H1 (cell line): ENCODE data around the gene SLCO2A1. TPM values are rescaled to one million over a fixed set of nuclear protein-coding genes. Genes with fewer than 3 reads are reported as not detected.

Experiments used
- CTCF ChIA-PET: fragments of 300-600 bp; sonication (Branson Sonifier 250); formaldehyde crosslinking; loops from one replicate; lab custom pipeline; 2021; ENCODE audit not compliant: partially characterized antibody; lab: Charles Lee
- POLR2A ChIA-PET: fragments of 300-600 bp; sonication (Branson Sonifier 250); formaldehyde crosslinking; loops from one replicate; lab custom pipeline; 2021; ENCODE audit warnings: inconsistent platforms; ENCODE audit not compliant: partially characterized antibody; lab: Charles Lee
- DNase-seq, 2 experiments: peaks; one replicate each; pipeline versions ENCODE4 v3.0.0 to v3.0.0-alpha.2; 2010 to 2022; ENCODE audit warnings: low spot score in 2 of 2, low read depth in 1 of 2, mixed read lengths in 1 of 2
- FAIRE-seq: peaks from 2 replicates; lab custom pipeline; 2011; peaks lifted over from hg19 to GRCh38; lab: Jason Lieb, UNC
- H2AFZ ChIP-seq: 2 replicates; pipeline ENCODE4 v1.8.1; 2012; ENCODE audit warnings: low read length, inconsistent platforms
- H2AK5ac ChIP-seq: 2 replicates; pipeline ENCODE4 v1.6.1; 2013; ENCODE audit warnings: low read depth, low read length
- H2BK120ac ChIP-seq: replicated peaks from 2 replicates; pipeline ENCODE3; 2013; ENCODE audit warnings: low read depth, low read length, inconsistent platforms
- H2BK12ac ChIP-seq: 2 replicates; pipeline ENCODE4 v1.6.1; 2013; ENCODE audit warnings: low read depth, low read length
- H2BK15ac ChIP-seq: 2 replicates; pipeline ENCODE4 v1.6.1; 2013; ENCODE audit warnings: low read length
- H2BK20ac ChIP-seq: 2 replicates; pipeline ENCODE4 v1.6.1; 2013; ENCODE audit warnings: low read length
- H2BK5ac ChIP-seq: 2 replicates; pipeline ENCODE4 v1.6.1; 2013; ENCODE audit warnings: low read depth, low read length
- H3K14ac ChIP-seq: 2 replicates; pipeline ENCODE4 v1.6.1; 2013; ENCODE audit warnings: inconsistent platforms; ENCODE audit not compliant: insufficient read length
- H3K18ac ChIP-seq: 2 replicates; pipeline ENCODE4 v1.6.1; 2013; ENCODE audit warnings: low read length; ENCODE audit errors: extremely low read depth
- H3K23ac ChIP-seq: 2 replicates; pipeline ENCODE4 v1.6.1; 2013; ENCODE audit warnings: inconsistent platforms; ENCODE audit not compliant: insufficient read length
- H3K23me2 ChIP-seq: 2 replicates; pipeline ENCODE4 v1.6.1; 2013; ENCODE audit warnings: low read depth, low read length
- H3K27ac ChIP-seq: 2 replicates; pipeline ENCODE4 v1.6.1; 2011; ENCODE audit warnings: low read depth, low read length, inconsistent platforms
- H3K27me3 ChIP-seq, 4 experiments: replicated peaks in 1 of 4; 1 replicate in 1 of 4; 2 replicates in 3 of 4; pipeline versions ENCODE4 v1.6.1 to v1.8.1; 2011 to 2013; ENCODE audit warnings: low read length in 3 of 4, mild to moderate bottlenecking in 3 of 4, inconsistent platforms in 2 of 4, mixed read lengths in 2 of 4, moderate library complexity in 1 of 4; ENCODE audit not compliant: control insufficient read depth in 3 of 4, insufficient read depth in 3 of 4; ENCODE audit errors: extremely low read depth in 1 of 4
- H3K36me3 ChIP-seq, 4 experiments: 2 replicates each; pipeline versions ENCODE4 v1.6.1 to v1.8.1; 2011 to 2013; ENCODE audit warnings: mild to moderate bottlenecking in 4 of 4, low read length in 3 of 4, moderate library complexity in 2 of 4, control low read depth in 1 of 4, inconsistent platforms in 1 of 4; ENCODE audit not compliant: insufficient read depth in 4 of 4, control insufficient read depth in 2 of 4
- H3K4ac ChIP-seq: replicated peaks from 2 replicates; pipeline ENCODE3; 2013; ENCODE audit warnings: low read length, low read depth, mixed read lengths, inconsistent platforms; ENCODE audit not compliant: insufficient read length
- H3K4me1 ChIP-seq, 4 experiments: replicated peaks in 1 of 4; 1 replicate in 1 of 4; 2 replicates in 3 of 4; pipeline versions ENCODE4 v1.6.1 to v1.8.1; 2011 to 2013; ENCODE audit warnings: low read length in 3 of 4, inconsistent platforms in 2 of 4, mixed read lengths in 1 of 4; ENCODE audit not compliant: insufficient read depth in 4 of 4, control insufficient read depth in 3 of 4
- H3K4me2 ChIP-seq, 2 experiments: 2 replicates each; pipeline versions ENCODE4 v1.6.1 to v1.8.1; 2011 to 2013; ENCODE audit warnings: low read depth in 2 of 2, low read length in 2 of 2, control low read depth in 1 of 2, inconsistent platforms in 1 of 2, mild to moderate bottlenecking in 1 of 2; ENCODE audit not compliant: insufficient read depth in 1 of 2
- H3K4me3 ChIP-seq, 4 experiments: fragments of 200-600, 300-600 bp in 1 of 4; sonication (generic), shearing (Covaris generic), sonication (Bioruptor Twin) in 1 of 4; 2 replicates each; pipeline versions ENCODE4 v1.5.1 to v1.8.1; 2011 to 2016; ENCODE audit warnings: low read length in 4 of 4, low read depth in 3 of 4, control low read depth in 2 of 4, inconsistent platforms in 2 of 4, mild to moderate bottlenecking in 2 of 4, mixed read lengths in 1 of 4, moderate library complexity in 1 of 4; ENCODE audit not compliant: insufficient read depth in 2 of 4; ENCODE audit errors: extremely low read depth in 1 of 4
- H3K56ac ChIP-seq: replicated peaks from 2 replicates; pipeline ENCODE3; 2013; ENCODE audit warnings: low read depth, mild to moderate bottlenecking, mixed read lengths, low read length, inconsistent platforms; ENCODE audit not compliant: insufficient read length
- H3K79me1 ChIP-seq: 2 replicates; pipeline ENCODE4 v1.6.1; 2013; ENCODE audit warnings: low read depth, low read length, control low read depth
- H3K79me2 ChIP-seq, 2 experiments: 2 replicates each; pipeline versions ENCODE4 v1.6.1 to v1.8.1; 2012 to 2013; ENCODE audit warnings: low read length in 2 of 2, mild to moderate bottlenecking in 2 of 2, inconsistent platforms in 1 of 2; ENCODE audit not compliant: insufficient read depth in 2 of 2, control insufficient read depth in 1 of 2
- H3K9ac ChIP-seq, 4 experiments: replicated peaks in 1 of 4; 1 replicate in 1 of 4; 2 replicates in 3 of 4; pipeline versions ENCODE4 v1.6.1 to v1.8.1; 2011 to 2013; ENCODE audit warnings: low read depth in 3 of 4, low read length in 3 of 4, control low read depth in 2 of 4, mild to moderate bottlenecking in 2 of 4, moderate library complexity in 2 of 4, inconsistent platforms in 1 of 4; ENCODE audit errors: extremely low read depth in 1 of 4
- H3K9me3 ChIP-seq, 2 experiments: 2 replicates each; pipeline versions ENCODE4 v1.6.1 to v1.8.1; 2012 to 2013; ENCODE audit warnings: mild to moderate bottlenecking in 2 of 2, moderate library complexity in 2 of 2, control low read depth in 1 of 2, inconsistent platforms in 1 of 2, low read depth in 1 of 2, low read length in 1 of 2, mixed read lengths in 1 of 2; ENCODE audit not compliant: insufficient read depth in 2 of 2
- H4K20me1 ChIP-seq, 2 experiments: replicated peaks in 1 of 2; 2 replicates each; pipeline versions ENCODE3 to v1.8.1; 2011 to 2013; ENCODE audit warnings: inconsistent platforms in 2 of 2, low read length in 2 of 2, mild to moderate bottlenecking in 1 of 2; ENCODE audit not compliant: insufficient read depth in 2 of 2, control insufficient read depth in 1 of 2
- H4K5ac ChIP-seq: 2 replicates; pipeline ENCODE4 v1.6.1; 2013; ENCODE audit warnings: low read length, low read depth, mixed read lengths, inconsistent platforms; ENCODE audit not compliant: insufficient read length
- H4K8ac ChIP-seq: 2 replicates; pipeline ENCODE4 v1.8.0; 2013; ENCODE audit warnings: mild to moderate bottlenecking, moderate library complexity, low read length, inconsistent platforms; ENCODE audit not compliant: insufficient read depth; ENCODE audit errors: extremely low read depth
- H4K91ac ChIP-seq: replicated peaks from 2 replicates; pipeline ENCODE3; 2013; ENCODE audit warnings: low read length, mixed read lengths, inconsistent platforms; ENCODE audit not compliant: insufficient read length
- CEBPB ChIP-seq: IDR thresholded peaks from 2 replicates; pipeline ENCODE4 v1.6.1; 2012; ENCODE audit warnings: low read depth, low read length
- CHD2 ChIP-seq: IDR thresholded peaks from 2 replicates; pipeline ENCODE4 v1.6.1; 2012; ENCODE audit warnings: low read length, improper control_type of control experiment
- CREB1 ChIP-seq: IDR thresholded peaks from 2 replicates; pipeline ENCODE4 v1.6.1; 2012; ENCODE audit warnings: inconsistent platforms
- E2F6 ChIP-seq: IDR thresholded peaks from 2 replicates; pipeline ENCODE4 v1.6.1; 2012; ENCODE audit warnings: inconsistent platforms
- EP300 ChIP-seq, 2 experiments: IDR thresholded peaks; 1 replicate in 1 of 2; 2 replicates in 1 of 2; pipeline ENCODE4 v1.6.1; 2011 to 2012; ENCODE audit warnings: low read depth in 2 of 2, low read length in 2 of 2, mild to moderate bottlenecking in 2 of 2, borderline replicate concordance in 1 of 2, inconsistent platforms in 1 of 2, moderate library complexity in 1 of 2
- EZH2 ChIP-seq: fragments of 200-600 bp; sonication (generic); IDR thresholded peaks from 2 replicates; pipeline ENCODE4 v1.7.1; 2012; ENCODE audit warnings: low read depth, mild to moderate bottlenecking, moderate library complexity, low read length, inconsistent platforms; ENCODE audit not compliant: severe bottlenecking
- MAFK ChIP-seq: IDR thresholded peaks from 2 replicates; pipeline ENCODE4 v1.6.1; 2012; ENCODE audit warnings: low read depth, mild to moderate bottlenecking, improper control_type of control experiment, low read length
- NANOG ChIP-seq: IDR thresholded peaks from 2 replicates; pipeline ENCODE4 v1.6.1; 2011; ENCODE audit warnings: low read length, low read depth, mild to moderate bottlenecking, inconsistent platforms; ENCODE audit not compliant: insufficient read depth, poor library complexity, severe bottlenecking
- SIN3A ChIP-seq, 2 experiments: IDR thresholded peaks in 1 of 2; conservative IDR thresholded peaks in 1 of 2; 2 replicates each; pipeline ENCODE4 v1.6.1; 2011 to 2012; ENCODE audit warnings: low read length in 2 of 2, improper control_type of control experiment in 1 of 2, low read depth in 1 of 2, mild to moderate bottlenecking in 1 of 2
- SRF ChIP-seq: IDR thresholded peaks from 2 replicates; pipeline ENCODE4 v1.6.1; 2011; ENCODE audit warnings: mild to moderate bottlenecking, low read depth, low read length, moderate library complexity
- TCF12 ChIP-seq: IDR thresholded peaks from 2 replicates; pipeline ENCODE4 v1.6.1; 2011; ENCODE audit warnings: low read depth, mild to moderate bottlenecking, low read length
- WGBS, 2 experiments: shearing (Covaris generic) in 1 of 2; methylation state at CpG; one replicate each; pipeline versions ENCODE4 v1.1.6 to v1.1.7; 2013 to 2015; ENCODE audit warnings: low lambda C conversion rate in 2 of 2, mixed read lengths in 2 of 2, inconsistent platforms in 1 of 2, low coverage in 1 of 2, missing lambda C conversion rate in 1 of 2; ENCODE audit not compliant: insufficient replicate concordance in 2 of 2, insufficient coverage in 1 of 2, insufficient read length in 1 of 2; ENCODE audit errors: extremely low coverage in 1 of 2, missing lambda C conversion rate in 1 of 2; 5-methylcytosine and 5-hydroxymethylcytosine counted together
- polyA plus RNA-seq, 7 experiments: library from polyadenylated mRNA; depleted of rRNA in 3 of 7; stranded (reverse) in 5 of 7; unstranded in 2 of 7; fragments of >200 nt in 5 of 7; fragments of 200-250 nt in 2 of 7; gene quantifications; 1 replicate in 5 of 7; 2 replicates in 1 of 7; 4 replicates in 1 of 7; pipeline versions ENCODE4 v1.2.1 to v1.2.3, GENCODE V29; 2011 to 2013; ENCODE audit warnings: missing spikeins in 2 of 7, mixed read lengths in 2 of 7
- total RNA-seq: library from RNA; stranded (reverse); fragmentation: NEBNext Ultra II Directional; extraction: Animal tissue kit (Norgen Biotek cat#: 25700); gene quantifications from 2 replicates; pipeline ENCODE4 v1.2.1, GENCODE V29; 2021
- TF ChIP-seq, protein P1 (sequence below): IDR thresholded peaks from 2 replicates; pipeline ENCODE4 v1.6.1; 2012; ENCODE audit warnings: low read length, inconsistent platforms

Gene SLCO2A1
- total and polyA plus RNA-seq, 2 of the 8 experiments (the other 6 are each of a cell fraction or from before 2014, with no cell fraction given), result 1.1 to 2.3 TPM

- CTCF ChIA-PET, result interaction anchor here (1.3 to 1.6 kb wide), 2 partner anchors 127 to 156 kb away, joined by 3 to 6 read pairs; no protein-coding TSS in a partner anchor
- Histone ChIP-seq H3K18ac (no peak overlapping the region), H4K5ac (no peak overlapping the region)
- TF ChIP-seq EP300 (IDR thresholded peaks at IDR 0.05; ENCODE audit: borderline replicate concordance in 1 of 2, low read depth in 2 of 2, low read length in 2 of 2) (no peak), MAFK (no peak), SIN3A (conservative IDR thresholded peaks at IDR 0.05 in 1 of 2, IDR thresholded peaks at IDR 0.05 in 1 of 2; ENCODE audit: low read depth in 1 of 2, low read length in 2 of 2) (no peak), SRF (no peak), CEBPB (no peak), E2F6 (no peak), TCF12 (no peak), CHD2 (no peak), EZH2 (no peak), NANOG (no peak), CREB1 (no peak)
- TF ChIP-seq, protein P1, sequence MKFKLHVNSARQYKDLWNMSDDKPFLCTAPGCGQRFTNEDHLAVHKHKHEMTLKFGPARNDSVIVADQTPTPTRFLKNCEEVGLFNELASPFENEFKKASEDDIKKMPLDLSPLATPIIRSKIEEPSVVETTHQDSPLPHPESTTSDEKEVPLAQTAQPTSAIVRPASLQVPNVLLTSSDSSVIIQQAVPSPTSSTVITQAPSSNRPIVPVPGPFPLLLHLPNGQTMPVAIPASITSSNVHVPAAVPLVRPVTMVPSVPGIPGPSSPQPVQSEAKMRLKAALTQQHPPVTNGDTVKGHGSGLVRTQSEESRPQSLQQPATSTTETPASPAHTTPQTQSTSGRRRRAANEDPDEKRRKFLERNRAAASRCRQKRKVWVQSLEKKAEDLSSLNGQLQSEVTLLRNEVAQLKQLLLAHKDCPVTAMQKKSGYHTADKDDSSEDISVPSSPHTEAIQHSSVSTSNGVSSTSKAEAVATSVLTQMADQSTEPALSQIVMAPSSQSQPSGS, result no peak
These were observed 25.9 kb upstream of the SLCO2A1 start for GRCh38 chr3:134055661-134056060.

More at GRCh38 chr3:134055661-134056060, 25.9 kb upstream of the SLCO2A1 start:
- no peak for FAIRE-seq
- H3K56ac ChIP-seq, result no peak overlapping the region
- no peaks in the 10 kb centered on the region for H3K4me1 ChIP-seq
- no peak overlapping the region for H3K23ac ChIP-seq
- H2BK120ac ChIP-seq, result no peak overlapping the region
- no peak overlapping the region for H3K9ac ChIP-seq
- no peak overlapping the region for H3K14ac ChIP-seq
- H3K9me3 ChIP-seq, result no peaks in the 10 kb centered on the region
- no peak overlapping the region for H2BK12ac ChIP-seq
- no peak overlapping the region for H2AK5ac ChIP-seq
- H2BK15ac ChIP-seq, result no peak overlapping the region
- no peak overlapping the region for H2BK5ac ChIP-seq
- no peak overlapping the region for H4K8ac ChIP-seq
- no peaks in the 10 kb centered on the region for H3K79me1 ChIP-seq
- no peak overlapping the region for H3K27ac ChIP-seq
- H3K4me3 ChIP-seq, result no peak overlapping the region
- POLR2A ChIA-PET, result no interaction called here
- H3K23me2 ChIP-seq, result peaks cover 5% of the 10 kb centered on the region; the same call in 1 of the 2 replicates
- no peak for DNase-seq
- no peaks in the 10 kb centered on the region for H3K36me3 ChIP-seq
- H3K79me2 ChIP-seq, result no peaks in the 10 kb centered on the region
- no peak overlapping the region for H4K91ac ChIP-seq
- no peak overlapping the region for H3K4me2 ChIP-seq
- H3K4ac ChIP-seq, result no peak overlapping the region
- 91% methylated on average over 7 of the region's 7 CpGs; no CpG with 5 or more reads in 1 of the 2 experiments for WGBS, 2 experiments
- no peaks in the 10 kb centered on the region for H4K20me1 ChIP-seq
- H3K27me3 ChIP-seq, result no peaks in the 10 kb centered on the region
- no peak overlapping the region for H2AFZ ChIP-seq
- no peak overlapping the region for H2BK20ac ChIP-seq
